ENCODE results near the gene CASKIN1.

- TF ChIP-seq KDM1A (IDR thresholded peaks at IDR 0.05; ENCODE audit: borderline replicate concordance, low read length) (no peak), PHF8 (conservative IDR thresholded peaks at IDR 0.05; ENCODE audit: low read depth, low read length) (no peak), CTCF (IDR thresholded peaks at IDR 0.05; ENCODE audit: control extremely low read depth in 1 of 3, insufficient read depth in 1 of 3, low read depth in 1 of 3, low read length in 3 of 3) (no peak), TAF1 (IDR thresholded peaks at IDR 0.05; ENCODE audit: low read depth, low read length) (no peak), EZH2 (IDR thresholded peaks at IDR 0.05; ENCODE audit: low read depth, low read length, severe bottlenecking) (no peak), POLR2A (IDR thresholded peaks at IDR 0.05; ENCODE audit: control extremely low read depth in 1 of 2, low read depth in 2 of 2, low read length in 2 of 2) (no peak), CEBPB (IDR thresholded peaks at IDR 0.05; ENCODE audit: low read depth, low read length) (no peak), HDAC2 (IDR thresholded peaks at IDR 0.05; ENCODE audit: borderline replicate concordance in 1 of 2, low read depth in 2 of 2, low read length in 2 of 2) (no peak), FOSL1 (IDR thresholded peaks at IDR 0.05; ENCODE audit: insufficient read depth, low read depth, low read length) (no peak), ATF3 (IDR thresholded peaks at IDR 0.05; ENCODE audit: insufficient read depth, low read depth, low read length) (no peak), JUND (IDR thresholded peaks at IDR 0.05; ENCODE audit: low read length) (no peak), ZNF274 (IDR thresholded peaks at IDR 0.05; ENCODE audit: borderline replicate concordance, extremely low read depth, low read length) (no peak)
These were observed 11.4 kb downstream of the CASKIN1 start for GRCh38 chr16:2184962-2185361.

Data from H1 (cell line).